ENCODE data around the gene PRDX5. TPM values are rescaled to one million over a fixed set of nuclear protein-coding genes. Genes with fewer than 3 reads are reported as not detected.

The PRDX5 gene
- total and polyA plus RNA-seq, 8 donors: 9.3 to 725 (median 245) TPM

DNA sequence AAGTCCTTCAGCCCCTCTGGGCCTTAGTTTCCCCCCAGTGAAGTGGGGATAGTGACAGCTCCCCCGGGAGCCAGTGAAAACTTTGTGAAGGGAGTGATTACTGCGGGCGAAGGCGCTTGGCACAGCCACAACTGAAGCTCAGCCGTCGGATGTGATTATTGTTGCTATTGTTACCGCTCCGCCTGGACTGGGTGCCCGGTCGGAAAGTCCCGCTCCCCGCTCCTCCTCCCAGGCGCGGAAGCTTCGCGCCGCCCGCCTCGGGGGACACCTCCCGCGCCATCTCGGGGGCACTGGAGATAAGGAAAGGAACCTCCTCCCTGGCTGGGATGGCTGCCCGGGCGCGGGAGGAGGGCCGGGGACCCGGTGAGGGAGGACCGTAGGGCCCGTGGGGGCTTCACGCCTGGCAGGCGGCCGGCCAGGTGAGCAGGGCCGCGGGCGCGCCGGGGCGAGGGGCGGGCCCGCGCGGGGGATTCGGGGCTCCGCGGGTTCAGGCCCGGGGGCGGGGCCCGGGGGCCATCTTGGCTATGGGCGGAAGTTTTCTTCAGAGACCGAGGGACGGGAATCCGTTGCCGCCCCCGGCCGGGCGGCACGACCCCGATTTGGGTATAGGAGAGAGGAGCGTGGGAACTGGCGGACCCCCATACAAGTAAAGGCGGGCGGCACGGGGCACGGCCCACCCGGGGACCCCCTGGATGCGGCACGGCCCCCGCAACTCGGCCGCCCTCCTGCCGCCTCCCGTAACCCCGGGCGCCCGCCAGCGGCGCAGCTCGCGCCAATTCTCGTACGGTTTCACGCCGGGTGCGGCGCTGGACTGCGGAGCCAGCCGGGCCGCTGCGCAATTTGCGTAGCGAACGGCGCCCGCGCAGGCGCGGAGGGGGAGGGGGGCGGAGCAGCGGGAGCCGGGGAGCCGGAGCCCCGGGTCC is 32.7 kb upstream of the PRDX5 start, which contains the start of gene GPR137:
Gene GPR137, plus strand, starts transcription at position 887 of the 923 bp plus-strand sequence. CDS start 677 bp downstream, outside the sequence.
- peaks cover 3 to 28% (median 17%) of the 10 kb centered on the region in 4 donors for H3K36me3 ChIP-seq
- H3K4me1 ChIP-seq: peaks cover 17 to 57% (median 43%) of the 10 kb centered on the region in 4 donors
- peak within 1 kb of the TSS; percentile 84 to 88 (median 86) for H3K4me3 ChIP-seq
- TF ChIP-seq, protein P1, sequence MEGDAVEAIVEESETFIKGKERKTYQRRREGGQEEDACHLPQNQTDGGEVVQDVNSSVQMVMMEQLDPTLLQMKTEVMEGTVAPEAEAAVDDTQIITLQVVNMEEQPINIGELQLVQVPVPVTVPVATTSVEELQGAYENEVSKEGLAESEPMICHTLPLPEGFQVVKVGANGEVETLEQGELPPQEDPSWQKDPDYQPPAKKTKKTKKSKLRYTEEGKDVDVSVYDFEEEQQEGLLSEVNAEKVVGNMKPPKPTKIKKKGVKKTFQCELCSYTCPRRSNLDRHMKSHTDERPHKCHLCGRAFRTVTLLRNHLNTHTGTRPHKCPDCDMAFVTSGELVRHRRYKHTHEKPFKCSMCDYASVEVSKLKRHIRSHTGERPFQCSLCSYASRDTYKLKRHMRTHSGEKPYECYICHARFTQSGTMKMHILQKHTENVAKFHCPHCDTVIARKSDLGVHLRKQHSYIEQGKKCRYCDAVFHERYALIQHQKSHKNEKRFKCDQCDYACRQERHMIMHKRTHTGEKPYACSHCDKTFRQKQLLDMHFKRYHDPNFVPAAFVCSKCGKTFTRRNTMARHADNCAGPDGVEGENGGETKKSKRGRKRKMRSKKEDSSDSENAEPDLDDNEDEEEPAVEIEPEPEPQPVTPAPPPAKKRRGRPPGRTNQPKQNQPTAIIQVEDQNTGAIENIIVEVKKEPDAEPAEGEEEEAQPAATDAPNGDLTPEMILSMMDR (IDR thresholded peaks at IDR 0.05): no peak
- TF ChIP-seq EP300 (IDR thresholded peaks at IDR 0.05) (no peak), POLR2AphosphoS5 (IDR thresholded peaks at IDR 0.05) (peak; percentile 17 to 50 (median 25)), POLR2A (IDR thresholded peaks at IDR 0.05) (no peak)
- peaks cover 0 to 13% (median 2%) of the 10 kb centered on the region in 3 donors for H3K27me3 ChIP-seq
- WGBS, 5 donors: 0 to 1% (median 0%) methylated on average over 14 to 102 of the region's 102 CpGs
- intact Hi-C loops (cut with DNase I; ENCODE audit: low total_unique reads): no loop called here
- H3K9me3 ChIP-seq: no peaks in the 10 kb centered on the region
- DNase-seq: peak; percentile 92 to 95
- peak within 1 kb of the TSS; percentile 94 to 99 (median 98) for H3K27ac ChIP-seq

DNA sequence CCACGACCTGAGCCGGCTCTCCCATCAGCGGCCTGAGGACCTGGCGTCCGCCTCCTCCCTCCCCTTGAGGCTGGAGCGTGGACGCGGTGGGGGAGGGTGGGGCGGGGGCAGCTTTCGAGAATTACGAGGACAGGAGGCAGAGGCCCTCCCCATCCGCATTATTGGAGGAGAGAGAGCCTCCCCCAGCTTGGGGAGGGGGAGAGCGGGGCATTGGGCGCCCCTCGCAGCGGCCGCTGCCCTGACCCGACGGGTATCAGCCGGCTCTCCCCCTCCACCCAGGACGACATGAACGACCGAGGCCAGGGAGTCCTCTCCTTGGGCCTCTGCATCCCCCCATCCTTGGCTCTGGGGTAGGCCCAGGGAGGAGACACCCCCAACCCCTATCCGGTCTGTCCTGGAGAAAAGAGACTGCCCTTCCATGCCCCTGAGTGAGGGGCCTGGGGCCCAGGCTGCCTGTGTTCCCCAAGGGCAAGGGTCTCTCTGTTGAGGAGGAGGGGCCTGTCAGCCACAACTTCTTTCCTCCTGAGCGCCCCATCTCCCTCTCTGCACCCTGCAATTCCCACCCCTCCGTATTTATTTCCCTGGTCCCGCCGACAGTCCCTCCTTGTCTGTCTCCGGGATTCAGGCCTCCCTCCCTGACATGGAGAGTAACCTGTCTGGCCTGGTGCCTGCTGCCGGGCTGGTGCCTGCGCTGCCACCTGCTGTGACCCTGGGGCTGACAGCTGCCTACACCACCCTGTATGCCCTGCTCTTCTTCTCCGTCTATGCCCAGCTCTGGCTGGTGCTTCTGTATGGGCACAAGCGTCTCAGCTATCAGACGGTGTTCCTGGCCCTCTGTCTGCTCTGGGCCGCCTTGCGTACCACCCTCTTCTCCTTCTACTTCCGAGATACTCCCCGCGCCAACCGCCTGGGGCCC is 31.8 kb upstream of the PRDX5 start:
- TF ChIP-seq POLR2A (IDR thresholded peaks at IDR 0.05) (no peak), POLR2AphosphoS5 (IDR thresholded peaks at IDR 0.05) (no peak), EP300 (IDR thresholded peaks at IDR 0.05) (no peak)
- TF ChIP-seq, protein P1 (IDR thresholded peaks at IDR 0.05): no peak
- H3K9me3 ChIP-seq: no peaks in the 10 kb centered on the region
- no peak for DNase-seq
- H3K4me1 ChIP-seq: peaks cover 19 to 54% (median 45%) of the 10 kb centered on the region in 4 donors
- peaks cover 3 to 21% (median 13%) of the 10 kb centered on the region in 4 donors for H3K36me3 ChIP-seq
- intact Hi-C loops (cut with DNase I; ENCODE audit: low total_unique reads): no loop called here
- peak overlapping the region; percentile 94 to 99 (median 98) for H3K27ac ChIP-seq
- peak overlapping the region; percentile 84 to 88 (median 86) for H3K4me3 ChIP-seq
- H3K27me3 ChIP-seq: peaks cover 4 to 23% (median 10%) of the 10 kb centered on the region in 3 donors
- 23 to 58% (median 28%) methylated on average over 18 to 40 of the region's 40 CpGs for WGBS, 5 donors

DNA sequence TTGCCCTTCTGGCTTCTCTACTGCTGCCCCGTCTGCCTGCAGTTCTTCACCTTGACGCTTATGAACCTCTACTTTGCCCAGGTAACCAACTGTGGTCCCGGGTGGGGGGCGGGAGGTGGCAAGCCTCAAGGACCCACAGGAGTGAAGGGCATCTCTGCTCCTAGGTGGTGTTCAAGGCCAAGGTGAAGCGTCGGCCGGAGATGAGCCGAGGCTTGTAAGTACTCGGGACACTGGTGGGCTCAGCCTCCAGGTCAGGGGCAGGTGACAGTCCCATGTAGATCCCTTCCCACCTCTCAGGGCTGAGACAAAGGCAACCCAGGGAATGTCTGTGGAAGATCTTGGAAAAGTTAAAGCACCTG is 31.1 kb upstream of the PRDX5 start:
- intact Hi-C loops (cut with DNase I; ENCODE audit: low total_unique reads): no loop called here
- 89 to 93% (median 91%) methylated on average over 9 of the region's 9 CpGs for WGBS, 5 donors
- TF ChIP-seq EP300 (IDR thresholded peaks at IDR 0.05) (no peak), POLR2A (IDR thresholded peaks at IDR 0.05) (no peak), POLR2AphosphoS5 (IDR thresholded peaks at IDR 0.05) (no peak)
- TF ChIP-seq, protein P1 (IDR thresholded peaks at IDR 0.05): no peak
- no peak for DNase-seq
- Histone ChIP-seq H3K9me3 (no peaks in the 10 kb centered on the region), H3K27me3 (peaks cover 10 to 29% (median 16%) of the 10 kb centered on the region in 3 donors), H3K4me3 (no peak overlapping the region), H3K27ac (no peak overlapping the region), H3K36me3 (peaks cover 2 to 15% (median 7%) of the 10 kb centered on the region in 4 donors), H3K4me1 (peaks cover 26 to 54% (median 49%) of the 10 kb centered on the region in 4 donors)

All from stomach (tissue), 9 donors.